Measurements from ENCODE around the gene GCC1.

GRCh38 chr7:127535546-127536393 lies 49.6 kb downstream of the GCC1 start:
- TF ChIP-seq CTCF (IDR thresholded peaks at IDR 0.05) (no peak), POLR2A (IDR thresholded peaks at IDR 0.05) (no peak)

Data from esophagus squamous epithelium (tissue), 4 donors.